Astrocyte of the cerebellum (primary cell): ENCODE measurements around the gene CALCOCO1.

Source experiments
- DNase-seq: peaks from one replicate; pipeline ENCODE4 v3.0.0-alpha.2; 2011; ENCODE audit warnings: low read depth
- H3K4me3 ChIP-seq: 2 replicates; pipeline ENCODE4 v1.5.1; 2011; ENCODE audit warnings: mild to moderate bottlenecking, low read depth, low read length, moderate library complexity
- CTCF ChIP-seq: IDR thresholded peaks from 2 replicates; pipeline ENCODE4 v1.5.1; 2012; ENCODE audit warnings: low read length, low read depth, moderate library complexity, mild to moderate bottlenecking; ENCODE audit errors: missing control alignments
- in situ Hi-C: cut with HindIII; loops from 2 replicates; pipeline ENCODE4 v1.10.0; 2017; ENCODE audit warnings: low sequenced_read_pairs

CALCOCO1 gene

GRCh38 chr12:53696285-53696654 lies 31.0 kb downstream of the CALCOCO1 start:
- DNase-seq = peak; percentile 53
- no peak overlapping the region for H3K4me3 ChIP-seq
- in situ Hi-C loops = no loop called here
- TF ChIP-seq CTCF = no peak

GRCh38 chr12:53695152-53696145 lies 31.8 kb downstream of the CALCOCO1 start:
- in situ Hi-C loops = no loop called here
- no peak for DNase-seq
- TF ChIP-seq CTCF = peak; percentile 1
- H3K4me3 ChIP-seq = peak overlapping the region; percentile 16

- in situ Hi-C loops = no loop called here
- H3K4me3 ChIP-seq = no peak overlapping the region
Observed at GRCh38 chr12:53694756-53695151, 32.5 kb downstream of the CALCOCO1 start.

GRCh38 chr12:53688134-53688533 lies 39.1 kb downstream of the CALCOCO1 start:
- H3K4me3 ChIP-seq = no peak overlapping the region
- no peak for TF ChIP-seq CTCF
- no peak for DNase-seq
- in situ Hi-C loops = no loop called here

More at GRCh38 chr12:53694756-53695151, 32.5 kb downstream of the CALCOCO1 start:
- no peak for DNase-seq
- no peak for TF ChIP-seq CTCF

- H3K4me3 ChIP-seq = no peak overlapping the region
- DNase-seq = no peak
- no peak for TF ChIP-seq CTCF
- in situ Hi-C loops = no loop called here
Observed at GRCh38 chr12:53686436-53686835, 40.8 kb downstream of the CALCOCO1 start.

- no peak for DNase-seq
- in situ Hi-C loops = no loop called here
- TF ChIP-seq CTCF = no peak
- H3K4me3 ChIP-seq = no peak overlapping the region
Observed at GRCh38 chr12:53684654-53685220, 42.5 kb downstream of the CALCOCO1 start.
